NB4 (cell line): ENCODE results near the gene HEXIM1.

Experiments used
- MYC ChIP-seq: IDR thresholded peaks from 2 replicates; pipeline ENCODE4 v1.6.1; 2011; ENCODE audit warnings: low read depth, low read length
- POLR2A ChIP-seq: IDR thresholded peaks from 2 replicates; pipeline ENCODE4 v1.6.1; 2011; ENCODE audit warnings: mild to moderate bottlenecking; ENCODE audit not compliant: insufficient read length; ENCODE audit errors: extremely low read depth
- TF ChIP-seq, protein P1 (sequence below): IDR thresholded peaks from one replicate; pipeline ENCODE4 v1.5.1; 2012; ENCODE audit warnings: low read depth, low read length
- TF ChIP-seq, protein P2 (sequence below): IDR thresholded peaks from 2 replicates; pipeline ENCODE4 v1.6.1; 2011; ENCODE audit warnings: low read depth, low read length

DNA sequence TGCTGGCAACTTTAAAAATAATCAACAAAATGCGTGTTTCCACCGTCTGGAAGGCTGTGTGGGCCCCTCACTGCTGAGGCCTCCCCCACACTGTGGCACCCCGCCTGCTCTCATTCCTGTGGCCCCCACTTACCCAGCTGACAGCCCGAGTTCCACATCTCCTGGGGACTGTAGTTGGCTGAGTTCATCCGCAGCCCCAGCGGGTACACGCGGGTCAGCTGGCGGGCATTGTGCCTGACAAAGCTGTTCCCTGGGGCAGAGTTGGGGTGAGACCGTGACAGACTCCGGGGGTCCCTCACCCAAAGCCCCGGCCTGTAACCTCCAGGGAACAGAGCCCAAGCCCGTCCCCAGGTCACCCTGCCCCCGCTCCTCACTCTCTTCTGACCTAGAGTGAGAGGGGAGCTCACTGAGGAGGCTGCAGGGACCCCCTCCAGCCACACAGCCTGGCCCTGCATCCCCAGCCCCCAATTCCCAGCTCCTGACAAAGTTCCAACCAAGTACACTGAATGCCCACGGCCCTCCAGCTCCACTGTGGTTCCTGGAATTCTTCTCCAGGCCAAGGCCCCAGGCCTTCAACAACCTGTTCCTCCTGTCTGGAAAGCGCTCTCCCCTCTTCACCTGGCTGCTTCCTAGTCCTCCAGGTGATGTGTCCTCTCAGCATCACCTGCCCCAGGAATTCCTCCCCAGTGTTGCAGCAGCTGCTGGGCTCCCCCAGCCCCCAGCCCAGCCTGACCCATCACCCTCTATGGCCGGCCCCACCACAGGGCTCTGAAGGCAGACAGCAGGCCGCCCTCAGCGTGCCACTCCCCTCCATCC lies 34.0 kb upstream of the HEXIM1 start:
- TF ChIP-seq POLR2A (no peak), MYC (no peak)
- TF ChIP-seq, protein P1, sequence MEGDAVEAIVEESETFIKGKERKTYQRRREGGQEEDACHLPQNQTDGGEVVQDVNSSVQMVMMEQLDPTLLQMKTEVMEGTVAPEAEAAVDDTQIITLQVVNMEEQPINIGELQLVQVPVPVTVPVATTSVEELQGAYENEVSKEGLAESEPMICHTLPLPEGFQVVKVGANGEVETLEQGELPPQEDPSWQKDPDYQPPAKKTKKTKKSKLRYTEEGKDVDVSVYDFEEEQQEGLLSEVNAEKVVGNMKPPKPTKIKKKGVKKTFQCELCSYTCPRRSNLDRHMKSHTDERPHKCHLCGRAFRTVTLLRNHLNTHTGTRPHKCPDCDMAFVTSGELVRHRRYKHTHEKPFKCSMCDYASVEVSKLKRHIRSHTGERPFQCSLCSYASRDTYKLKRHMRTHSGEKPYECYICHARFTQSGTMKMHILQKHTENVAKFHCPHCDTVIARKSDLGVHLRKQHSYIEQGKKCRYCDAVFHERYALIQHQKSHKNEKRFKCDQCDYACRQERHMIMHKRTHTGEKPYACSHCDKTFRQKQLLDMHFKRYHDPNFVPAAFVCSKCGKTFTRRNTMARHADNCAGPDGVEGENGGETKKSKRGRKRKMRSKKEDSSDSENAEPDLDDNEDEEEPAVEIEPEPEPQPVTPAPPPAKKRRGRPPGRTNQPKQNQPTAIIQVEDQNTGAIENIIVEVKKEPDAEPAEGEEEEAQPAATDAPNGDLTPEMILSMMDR: no peak
- TF ChIP-seq, protein P2, sequence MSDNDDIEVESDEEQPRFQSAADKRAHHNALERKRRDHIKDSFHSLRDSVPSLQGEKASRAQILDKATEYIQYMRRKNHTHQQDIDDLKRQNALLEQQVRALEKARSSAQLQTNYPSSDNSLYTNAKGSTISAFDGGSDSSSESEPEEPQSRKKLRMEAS: no peak
